Endometrial microvascular endothelial cells (primary cell): ENCODE data around the gene CCDC78. TPM values are rescaled to one million over a fixed set of nuclear protein-coding genes. Genes with fewer than 3 reads are reported as not detected.

ENCODE experiments used
- in situ Hi-C: cut with HindIII; loops from 2 replicates; pipeline ENCODE4 v1.10.0; 2017; ENCODE audit warnings: low sequenced_read_pairs, low pct_unique_long_range_greater_than_20kb; ENCODE audit errors: inconsistent ontology term
- total RNA-seq: library from RNA; depleted of rRNA; stranded (reverse); fragments of >200 nt; gene quantifications from one replicate; pipeline ENCODE4 v1.2.3, GENCODE V29; 2015; ENCODE audit errors: inconsistent ontology term

CCDC78 gene
- not detected for total RNA-seq

- in situ Hi-C loops = no loop called here
These were observed at the start of gene CCDC78, which contains the start of gene HAGHL for GRCh38 chr16:726438-727290. TSS of gene CCDC78 (minus strand) at chr16:726443. CDS start at chr16:726367, 76 bp downstream. TSS of gene HAGHL (plus strand) at chr16:727106. CDS start at chr16:727510, 404 bp downstream.

- in situ Hi-C loops = no loop called here
These were observed 49.1 kb upstream of the CCDC78 start for GRCh38 chr16:775236-775796.

DNA sequence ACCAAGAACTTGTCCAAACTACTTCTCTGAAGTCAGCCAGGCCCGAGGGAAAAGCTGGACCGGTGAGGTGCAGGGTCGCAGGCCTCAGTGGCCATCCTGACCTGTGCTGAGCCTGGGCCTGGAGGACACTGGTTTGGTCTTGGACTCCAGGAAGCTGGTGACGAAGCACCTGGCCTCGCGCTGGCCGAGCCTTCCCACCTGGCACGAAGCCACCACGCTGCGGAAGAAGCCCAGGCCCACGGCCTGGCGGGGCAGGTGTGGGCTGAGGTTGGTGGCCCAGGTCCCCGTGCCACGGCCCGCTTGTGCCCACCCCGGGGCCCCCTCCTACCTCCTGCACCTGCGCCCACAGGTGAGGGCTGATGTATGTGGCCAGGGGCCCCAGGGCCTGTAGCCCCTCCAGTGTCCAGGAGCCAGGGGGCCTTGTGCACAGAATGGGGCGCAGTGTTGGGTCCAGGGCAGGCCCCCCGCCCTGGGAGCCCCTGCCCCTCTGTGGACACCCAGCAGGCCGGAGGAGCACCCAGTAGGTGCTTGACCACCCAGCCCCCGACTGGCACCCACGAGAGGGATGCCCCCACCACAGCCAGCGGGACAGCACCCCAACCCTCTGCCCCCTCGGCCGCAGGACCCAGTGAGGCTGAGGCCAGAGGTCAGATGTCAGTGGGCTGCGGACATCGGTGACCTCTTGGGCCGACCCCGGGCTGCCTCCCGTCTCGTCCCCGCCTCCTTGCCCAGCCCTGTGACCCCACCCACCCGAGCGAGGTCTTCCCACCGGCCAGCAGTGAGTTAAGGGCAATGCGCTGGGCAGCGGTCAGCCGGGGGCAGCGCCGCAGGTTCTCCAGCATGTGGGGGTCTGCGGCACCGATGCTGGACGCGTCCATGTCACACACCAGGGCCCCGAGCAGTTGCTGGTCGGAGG lies 48.1 kb upstream of the CCDC78 start:
- in situ Hi-C loops = no loop called here

DNA sequence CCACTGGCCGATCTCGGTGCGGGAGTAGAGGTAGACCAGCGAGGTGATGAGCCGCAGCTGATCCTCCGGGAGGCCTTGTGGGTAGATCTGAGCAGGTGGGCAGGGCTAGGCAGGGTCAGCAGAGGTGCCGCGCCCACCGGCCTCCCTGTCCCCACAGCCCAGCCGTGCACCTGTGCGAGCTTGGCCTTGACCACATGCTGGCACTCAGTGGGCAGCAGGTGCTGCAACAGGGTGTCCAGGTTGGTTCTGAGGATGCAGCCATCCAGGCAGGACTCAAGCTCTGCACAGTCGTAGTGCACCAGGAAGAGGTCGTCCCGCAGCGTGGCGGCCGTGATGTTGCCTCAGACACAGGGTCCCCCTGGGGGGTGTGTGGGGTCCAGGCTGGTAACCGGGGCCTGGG lies 46.7 kb upstream of the CCDC78 start:
- in situ Hi-C loops = no loop called here

DNA sequence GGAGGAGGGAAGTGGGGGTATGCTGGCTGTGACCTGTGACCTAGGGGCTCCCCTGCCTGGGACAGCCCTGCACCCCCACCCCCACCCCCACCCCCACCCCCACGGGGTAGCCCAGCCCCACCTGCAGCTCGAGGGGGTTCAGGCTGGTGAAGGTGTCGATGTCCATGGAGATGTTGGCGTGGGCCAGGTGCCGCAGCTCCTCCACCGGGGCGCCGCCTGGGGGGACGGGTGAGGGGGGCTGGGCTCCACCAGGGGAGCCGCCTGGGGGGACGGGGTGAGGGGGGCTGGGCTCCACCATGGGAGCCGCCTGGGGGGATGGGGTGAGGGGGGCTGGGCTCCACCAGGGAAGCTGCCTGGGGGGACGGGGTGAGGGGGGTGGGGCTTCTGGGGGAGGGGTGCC lies 44.2 kb upstream of the CCDC78 start:
- in situ Hi-C loops = no loop called here

- in situ Hi-C loops = no loop called here
These were observed 43.7 kb upstream of the CCDC78 start for GRCh38 chr16:769934-770333.

DNA sequence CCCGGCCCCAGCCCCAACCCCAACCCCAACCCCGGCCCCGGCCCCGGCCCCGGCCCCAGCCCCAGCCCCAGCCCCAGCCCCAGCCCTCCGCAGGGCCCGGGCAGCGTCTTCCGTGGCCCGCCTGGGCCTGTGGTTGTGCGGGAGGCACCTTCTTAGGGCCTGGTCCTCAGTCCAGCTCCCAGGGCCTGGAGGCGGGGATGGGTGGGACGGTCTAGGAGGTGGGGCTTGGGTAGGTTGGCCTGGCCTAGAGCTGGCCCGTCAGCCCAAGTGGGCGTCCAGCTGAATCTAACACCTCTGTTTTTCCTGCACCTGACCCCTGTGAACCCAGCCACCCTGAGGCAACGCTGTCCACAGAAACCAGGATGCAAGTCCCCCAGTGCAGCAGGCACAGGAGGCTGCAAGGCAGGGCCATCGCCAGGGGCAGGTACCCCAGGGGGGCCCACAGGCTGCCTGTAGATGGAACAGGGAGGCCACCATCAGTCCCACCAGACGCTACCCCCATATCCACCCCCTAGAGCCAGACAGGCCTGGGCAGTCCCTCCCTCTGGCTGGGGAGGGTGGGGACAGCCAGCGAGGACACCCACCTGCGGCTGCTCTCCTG lies 43.0 kb upstream of the CCDC78 start:
- in situ Hi-C loops = no loop called here

- in situ Hi-C loops = no loop called here
These were observed 42.2 kb upstream of the CCDC78 start for GRCh38 chr16:768428-768827.

- in situ Hi-C loops = no loop called here
These were observed 41.5 kb upstream of the CCDC78 start for GRCh38 chr16:767743-768235.

DNA sequence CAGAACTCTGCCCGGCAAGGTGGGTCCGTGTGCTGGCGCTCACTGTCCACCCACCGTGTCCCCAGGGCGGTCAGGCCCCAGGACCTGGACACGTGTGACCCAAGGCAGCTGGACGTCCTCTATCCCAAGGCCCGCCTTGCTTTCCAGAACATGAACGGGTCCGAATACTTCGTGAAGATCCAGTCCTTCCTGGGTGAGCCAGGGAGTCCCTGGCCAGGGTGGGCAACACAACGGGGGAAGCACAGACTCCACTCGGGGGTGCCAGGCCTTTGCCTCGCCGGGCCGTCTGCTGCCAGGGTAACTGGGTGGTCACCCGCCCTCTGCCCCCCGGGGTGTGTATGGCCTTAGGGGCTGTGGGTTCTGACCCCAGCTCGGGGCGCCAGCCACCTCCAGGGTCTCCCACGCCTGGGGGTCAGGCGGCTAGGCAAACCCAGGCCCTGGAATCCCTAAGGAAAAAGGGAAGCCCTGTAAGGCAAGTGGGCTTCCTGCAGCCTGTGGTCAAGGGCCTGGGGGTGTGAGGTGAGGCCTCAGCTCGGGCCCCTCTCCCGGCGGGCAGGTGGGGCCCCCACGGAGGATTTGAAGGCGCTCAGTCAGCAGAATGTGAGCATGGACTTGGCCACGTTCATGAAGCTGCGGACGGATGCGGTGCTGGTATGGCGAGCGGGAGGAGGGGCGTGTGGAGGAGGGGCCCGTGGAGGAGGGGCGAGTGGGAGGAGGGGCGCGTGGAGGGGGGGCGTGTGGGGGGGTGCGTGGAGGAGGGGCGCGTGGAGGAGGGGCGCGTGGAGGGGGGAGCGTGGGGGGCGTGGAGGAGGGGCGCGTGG lies 40.8 kb upstream of the CCDC78 start:
- in situ Hi-C loops = no loop called here

- in situ Hi-C loops = no loop called here
These were observed 40.0 kb upstream of the CCDC78 start for GRCh38 chr16:766008-766819.

DNA sequence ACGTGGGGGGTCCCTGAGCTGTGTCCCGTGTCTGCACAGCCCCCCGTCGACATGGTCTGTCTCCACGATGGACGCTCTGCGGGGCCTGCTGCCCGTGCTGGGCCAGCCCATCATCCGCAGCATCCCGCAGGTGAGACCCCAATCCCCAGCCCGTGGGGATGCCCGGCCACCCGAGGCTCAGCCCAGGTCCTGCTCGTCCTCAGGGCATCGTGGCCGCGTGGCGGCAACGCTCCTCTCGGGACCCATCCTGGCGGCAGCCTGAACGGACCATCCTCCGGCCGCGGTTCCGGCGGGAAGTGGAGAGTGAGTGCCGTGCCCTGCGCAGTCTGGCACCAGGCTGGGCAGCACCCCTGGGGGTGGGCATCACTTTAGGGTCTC lies 39.2 kb upstream of the CCDC78 start:
- in situ Hi-C loops = no loop called here

- in situ Hi-C loops = no loop called here
These were observed 38.7 kb upstream of the CCDC78 start for GRCh38 chr16:764848-765487.

- in situ Hi-C loops = no loop called here
These were observed 38.0 kb upstream of the CCDC78 start for GRCh38 chr16:764184-764750.

DNA sequence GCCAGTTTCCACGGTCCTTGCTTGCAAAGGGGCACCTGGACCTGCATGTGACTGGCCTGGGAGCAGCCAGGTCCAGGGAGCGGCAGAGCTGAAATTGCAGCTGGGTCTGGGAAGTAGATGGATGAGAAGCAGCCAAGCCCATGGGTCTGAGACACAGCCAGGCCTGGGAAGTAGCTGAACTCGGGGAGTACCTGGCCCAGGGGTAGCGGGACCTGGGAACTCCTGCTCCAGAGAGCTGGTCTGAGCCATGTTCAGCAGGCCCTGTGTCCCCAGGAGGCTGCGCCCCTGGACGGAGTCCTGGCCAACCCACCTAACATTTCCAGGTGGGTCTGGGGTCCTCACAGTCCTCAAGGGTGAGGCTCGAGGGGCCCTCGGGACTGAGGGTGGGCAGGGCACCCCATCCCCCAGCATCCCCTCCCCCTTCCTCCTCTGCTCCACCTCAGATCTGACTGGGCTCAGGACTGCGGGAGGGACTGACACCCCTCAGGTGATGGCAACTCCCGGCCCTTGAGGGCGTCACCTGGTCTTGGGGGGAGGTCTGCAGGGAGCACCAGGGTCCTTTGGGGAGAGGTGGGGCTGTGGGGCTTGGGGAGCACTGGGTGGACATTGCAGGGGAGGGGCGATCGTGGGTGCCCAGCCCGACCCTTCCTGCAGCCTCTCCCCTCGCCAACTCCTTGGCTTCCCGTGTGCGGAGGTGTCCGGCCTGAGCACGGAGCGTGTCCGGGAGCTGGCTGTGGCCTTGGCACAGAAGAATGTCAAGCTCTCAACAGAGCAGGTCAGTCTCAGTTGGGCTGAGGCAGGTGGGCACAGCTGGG lies 37.3 kb upstream of the CCDC78 start:
- in situ Hi-C loops = no loop called here
